ENCODE data around the gene KMT2B.
"Not testable (repeated sequence)": the region's sequence is repeated elsewhere in the genome, so short reads cannot be mapped to it uniquely, and the experiment has no call there.

Gene KMT2B

GRCh38 chr19:35756377-35757230, 38.8 kb downstream of the KMT2B start, which contains the start of gene HSPB6:
HSPB6 (minus strand) TSS chr19:35757029; CDS start chr19:35757008, 21 bp downstream.
- peak in 21 of 51 donors; percentile 13 to 43 (median 30) for DNase-seq

GRCh38 chr19:35757231-35757748, 39.5 kb downstream of the KMT2B start:
- DNase-seq: peak in 23 of 51 donors; percentile 41 to 81 (median 61)

GRCh38 chr19:35757749-35758608, 40.2 kb downstream of the KMT2B start, which contains the start of gene PROSER3:
PROSER3 (plus strand) TSS chr19:35758176; CDS start chr19:35758216, 40 bp downstream.
- peak; percentile 77 to 99 (median 97) for DNase-seq

- no peak for DNase-seq
These were observed 41.9 kb downstream of the KMT2B start for GRCh38 chr19:35759697-35760096.

- no peak for DNase-seq
These were observed 43.0 kb downstream of the KMT2B start for GRCh38 chr19:35760711-35761349.

- no peak for DNase-seq
These were observed 46.9 kb downstream of the KMT2B start for GRCh38 chr19:35764432-35765315.

- DNase-seq: no peak
These were observed 48.8 kb downstream of the KMT2B start for GRCh38 chr19:35766571-35767104.

- DNase-seq: no peak
These were observed 49.7 kb downstream of the KMT2B start for GRCh38 chr19:35767288-35768081.

GRCh38 chr19:35768082-35768421, 50.2 kb downstream of the KMT2B start:
- DNase-seq: no peak

- DNase-seq: not testable (repeated sequence)
These were observed 54.6 kb downstream of the KMT2B start for GRCh38 chr19:35772362-35772761.

- DNase-seq: no peak
These were observed 55.4 kb downstream of the KMT2B start for GRCh38 chr19:35773020-35773806.

- no peak for DNase-seq
These were observed 56.7 kb downstream of the KMT2B start for GRCh38 chr19:35774274-35775045.

GRCh38 chr19:35775046-35775297, 57.2 kb downstream of the KMT2B start:
- no peak for DNase-seq

- peak; percentile 58 to 99 (median 95) for DNase-seq
These were observed 57.7 kb downstream of the KMT2B start, which contains the start of gene ARHGAP33 for GRCh38 chr19:35775298-35776101. ARHGAP33 (plus strand) TSS chr19:35775564; CDS start chr19:35775659, 95 bp downstream.

GRCh38 chr19:35776102-35776788, 58.4 kb downstream of the KMT2B start:
- peak in 5 of 51 donors; percentile 9 to 49 (median 27) for DNase-seq
